PC-9 (cell line): ENCODE results near the gene LMF1. TPM values are rescaled to one million over a fixed set of nuclear protein-coding genes. Genes with fewer than 3 reads are reported as not detected.

Source experiments
- BruUV-seq: library from RNA; stranded (reverse); fragments of 400-500 nt; replicated peaks from 2 replicates; lab custom pipeline; 2021; lab: Mats Ljungman, UMichigan
- CTCF ChIA-PET: fragments of 300-600 bp; sonication (Branson Sonifier 250); formaldehyde crosslinking; loops from one replicate; lab custom pipeline; 2022; ENCODE audit warnings: antibody characterized with exemption; lab: Charles Lee
- POLR2A ChIA-PET: fragments of 300-600 bp; sonication (Branson Sonifier 250); formaldehyde crosslinking; loops from one replicate; lab custom pipeline; 2022; ENCODE audit warnings: antibody characterized with exemption; ENCODE audit not compliant: unreplicated experiment; lab: Charles Lee
- DNase-seq, 2 experiments: peaks; one replicate each; pipeline versions ENCODE4 v3.0.0 to v3.0.0-alpha.2; 2015 to 2022; ENCODE audit warnings: mixed read lengths in 1 of 2
- H2AFZ ChIP-seq: fragments of 200-600 bp; sonication (generic); 2 replicates; pipeline ENCODE4 v1.8.1; 2017; ENCODE audit warnings: antibody characterized with exemption
- H3F3A ChIP-seq: fragments of 200-600 bp; sonication (generic); 2 replicates; pipeline ENCODE4 v1.8.1; 2017; ENCODE audit warnings: antibody characterized with exemption, mild to moderate bottlenecking, low read depth; ENCODE audit not compliant: insufficient read depth
- H3K27ac ChIP-seq: fragments of 200-600 bp; sonication (generic); 2 replicates; pipeline ENCODE4 v1.6.1; 2016; ENCODE audit warnings: mixed run types
- H3K27me3 ChIP-seq: fragments of 200-600 bp; sonication (generic); 2 replicates; pipeline ENCODE4 v1.6.1; 2016; ENCODE audit warnings: low read depth, mixed run types; ENCODE audit not compliant: insufficient read depth
- H3K36me3 ChIP-seq: fragments of 200-600 bp; sonication (generic); 2 replicates; pipeline ENCODE4 v1.6.1; 2016; ENCODE audit warnings: low read depth, mixed run types
- H3K4me1 ChIP-seq: fragments of 200-600 bp; sonication (generic); replicated peaks from 2 replicates; pipeline ENCODE4 v1.6.1; 2016; ENCODE audit warnings: mixed run types; ENCODE audit not compliant: insufficient read depth
- H3K4me2 ChIP-seq: fragments of 200-600 bp; sonication (generic); 2 replicates; pipeline ENCODE4 v1.6.1; 2017; ENCODE audit warnings: mixed run types
- H3K4me3 ChIP-seq: fragments of 200-600 bp; sonication (generic); 2 replicates; pipeline ENCODE4 v1.6.1; 2016; ENCODE audit warnings: mixed run types
- H3K79me2 ChIP-seq: fragments of 200-600 bp; sonication (generic); 2 replicates; pipeline ENCODE4 v1.6.1; 2017; ENCODE audit warnings: low read depth, mixed run types
- H3K9me2 ChIP-seq: fragments of 200-600 bp; sonication (generic); 2 replicates; pipeline ENCODE4 v1.8.1; 2017; ENCODE audit warnings: mild to moderate bottlenecking; ENCODE audit not compliant: insufficient read depth
- H3K9me3 ChIP-seq: fragments of 200-600 bp; sonication (generic); 2 replicates; pipeline ENCODE4 v1.8.1; 2016; ENCODE audit warnings: low read depth; ENCODE audit not compliant: insufficient read depth
- H4K20me1 ChIP-seq: fragments of 200-600 bp; sonication (generic); 2 replicates; pipeline ENCODE4 v1.8.1; 2017; ENCODE audit not compliant: insufficient read depth
- EZH2 ChIP-seq: fragments of 200-600 bp; sonication (generic); IDR thresholded peaks from 2 replicates; pipeline ENCODE4 v1.8.0; 2017; ENCODE audit warnings: antibody characterized with exemption, low read depth
- intact Hi-C: fragments of 100-400 bp; cut with micrococcal nuclease; formaldehyde crosslinking; loops from one replicate; pipeline ENCODE4 v1.10.0; 2022; ENCODE audit not compliant: unreplicated experiment
- total RNA-seq: library from RNA; stranded (reverse); gene quantifications from 2 replicates; pipeline ENCODE4 v1.2.3, GENCODE V29; 2021
- TF ChIP-seq, protein P1 (sequence below): fragments of 200-600 bp; sonication (generic); conservative IDR thresholded peaks from 2 replicates; pipeline ENCODE4 v1.6.1; 2017; ENCODE audit warnings: mixed run types, antibody characterized with exemption, mild to moderate bottlenecking, moderate library complexity

Gene LMF1
- total RNA-seq, 1 experiment from 2014 or later = 31.3 TPM

DNA sequence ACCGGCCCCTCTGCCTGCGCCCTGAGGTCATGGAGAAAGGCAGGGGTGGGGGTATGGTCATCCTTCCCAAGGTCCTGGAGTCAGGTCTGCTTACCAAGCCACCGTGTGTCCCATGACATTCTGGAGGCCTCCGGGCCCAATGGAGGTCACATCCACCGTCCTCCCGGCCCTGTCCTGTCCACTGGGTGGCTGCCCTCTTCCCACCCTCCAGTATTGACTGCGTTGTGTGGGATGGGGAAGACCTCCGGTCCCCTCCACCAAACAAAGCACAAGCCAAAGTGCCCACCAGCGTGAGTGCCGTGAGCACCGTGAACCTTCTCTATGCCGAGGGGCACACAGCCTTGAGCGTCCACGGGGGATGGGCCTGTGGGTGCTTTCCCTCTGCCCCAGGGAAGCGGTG lies 37.2 kb downstream of the LMF1 start:
- no peaks in the 10 kb centered on the region for H3K27me3 ChIP-seq
- H3K9me2 ChIP-seq = no peaks in the 10 kb centered on the region
- intact Hi-C loops = no loop called here
- H3K4me1 ChIP-seq = no peaks in the 10 kb centered on the region
- no TSS peak for BruUV-seq
- ChIA-PET POLR2A (no interaction called here), CTCF (no interaction called here)
- no peak overlapping the region for H3K4me2 ChIP-seq
- H3K36me3 ChIP-seq = no peaks in the 10 kb centered on the region
- no peaks in the 10 kb centered on the region for H3F3A ChIP-seq
- H4K20me1 ChIP-seq = peaks cover 5% of the 10 kb centered on the region; the same call in 1 of the 2 replicates
- H3K4me3 ChIP-seq = no peak overlapping the region
- no peaks in the 10 kb centered on the region for H3K79me2 ChIP-seq
- no peak for DNase-seq
- no peak overlapping the region for H2AFZ ChIP-seq
- no peak overlapping the region for H3K27ac ChIP-seq
- TF ChIP-seq EZH2 = no peak
- TF ChIP-seq, protein P1, sequence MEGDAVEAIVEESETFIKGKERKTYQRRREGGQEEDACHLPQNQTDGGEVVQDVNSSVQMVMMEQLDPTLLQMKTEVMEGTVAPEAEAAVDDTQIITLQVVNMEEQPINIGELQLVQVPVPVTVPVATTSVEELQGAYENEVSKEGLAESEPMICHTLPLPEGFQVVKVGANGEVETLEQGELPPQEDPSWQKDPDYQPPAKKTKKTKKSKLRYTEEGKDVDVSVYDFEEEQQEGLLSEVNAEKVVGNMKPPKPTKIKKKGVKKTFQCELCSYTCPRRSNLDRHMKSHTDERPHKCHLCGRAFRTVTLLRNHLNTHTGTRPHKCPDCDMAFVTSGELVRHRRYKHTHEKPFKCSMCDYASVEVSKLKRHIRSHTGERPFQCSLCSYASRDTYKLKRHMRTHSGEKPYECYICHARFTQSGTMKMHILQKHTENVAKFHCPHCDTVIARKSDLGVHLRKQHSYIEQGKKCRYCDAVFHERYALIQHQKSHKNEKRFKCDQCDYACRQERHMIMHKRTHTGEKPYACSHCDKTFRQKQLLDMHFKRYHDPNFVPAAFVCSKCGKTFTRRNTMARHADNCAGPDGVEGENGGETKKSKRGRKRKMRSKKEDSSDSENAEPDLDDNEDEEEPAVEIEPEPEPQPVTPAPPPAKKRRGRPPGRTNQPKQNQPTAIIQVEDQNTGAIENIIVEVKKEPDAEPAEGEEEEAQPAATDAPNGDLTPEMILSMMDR = no peak
- H3K9me3 ChIP-seq = no peaks in the 10 kb centered on the region

GRCh38 chr16:932831-933330 lies 37.9 kb downstream of the LMF1 start:
- Histone ChIP-seq H3K4me2 (no peak overlapping the region), H3K9me2 (no peaks in the 10 kb centered on the region), H3F3A (no peaks in the 10 kb centered on the region), H4K20me1 (peaks cover 3% of the 10 kb centered on the region; the same call in 1 of the 2 replicates), H3K4me3 (no peak overlapping the region), H3K36me3 (no peaks in the 10 kb centered on the region), H2AFZ (no peak overlapping the region), H3K9me3 (no peaks in the 10 kb centered on the region), H3K4me1 (no peaks in the 10 kb centered on the region), H3K79me2 (no peaks in the 10 kb centered on the region), H3K27ac (no peak overlapping the region), H3K27me3 (no peaks in the 10 kb centered on the region)
- ChIA-PET POLR2A (no interaction called here), CTCF (no interaction called here)
- no peak for TF ChIP-seq EZH2
- TF ChIP-seq, protein P1 = no peak
- no TSS peak for BruUV-seq
- intact Hi-C loops = no loop called here
- no peak for DNase-seq

- H4K20me1 ChIP-seq = no peaks in the 10 kb centered on the region
- H3K27ac ChIP-seq = no peak overlapping the region
- no TSS peak for BruUV-seq
- H3K4me2 ChIP-seq = no peak overlapping the region
- no peaks in the 10 kb centered on the region for H3K9me2 ChIP-seq
- DNase-seq = no peak
- no peaks in the 10 kb centered on the region for H3F3A ChIP-seq
- H3K9me3 ChIP-seq = no peaks in the 10 kb centered on the region
- H3K27me3 ChIP-seq = no peaks in the 10 kb centered on the region
- no peaks in the 10 kb centered on the region for H3K36me3 ChIP-seq
- no peak overlapping the region for H2AFZ ChIP-seq
- ChIA-PET CTCF (no interaction called here), POLR2A (no interaction called here)
- no peaks in the 10 kb centered on the region for H3K4me1 ChIP-seq
- TF ChIP-seq, protein P1 = no peak
- H3K79me2 ChIP-seq = no peaks in the 10 kb centered on the region
- H3K4me3 ChIP-seq = no peak overlapping the region
- intact Hi-C loops = no loop called here
Measured at GRCh38 chr16:931626-932500, 38.9 kb downstream of the LMF1 start.
